ENCODE results near the gene WDFY4. TPM values are rescaled to one million over a fixed set of nuclear protein-coding genes. Genes with fewer than 3 reads are reported as not detected.

WDFY4 gene
- total RNA-seq, 1 experiment from 2014 or later: 0.23 TPM

- BruUV-seq (replicated peaks): no TSS peak
- POLR2A ChIA-PET: no interaction called here
- no peaks in the 10 kb centered on the region for H3K9me3 ChIP-seq (ENCODE audit: control insufficient read depth, insufficient read depth, low read depth, low read length)
- H3K36me3 ChIP-seq (ENCODE audit: control insufficient read depth, insufficient read depth, low read length): no peaks in the 10 kb centered on the region
- no peak overlapping the region for H3K27ac ChIP-seq (ENCODE audit: low read length)
- DNase-seq (ENCODE audit: low read depth, low spot score) (no peak), ATAC-seq (no peak)
- CTCF ChIA-PET: no interaction called here
- TF ChIP-seq, protein P1, sequence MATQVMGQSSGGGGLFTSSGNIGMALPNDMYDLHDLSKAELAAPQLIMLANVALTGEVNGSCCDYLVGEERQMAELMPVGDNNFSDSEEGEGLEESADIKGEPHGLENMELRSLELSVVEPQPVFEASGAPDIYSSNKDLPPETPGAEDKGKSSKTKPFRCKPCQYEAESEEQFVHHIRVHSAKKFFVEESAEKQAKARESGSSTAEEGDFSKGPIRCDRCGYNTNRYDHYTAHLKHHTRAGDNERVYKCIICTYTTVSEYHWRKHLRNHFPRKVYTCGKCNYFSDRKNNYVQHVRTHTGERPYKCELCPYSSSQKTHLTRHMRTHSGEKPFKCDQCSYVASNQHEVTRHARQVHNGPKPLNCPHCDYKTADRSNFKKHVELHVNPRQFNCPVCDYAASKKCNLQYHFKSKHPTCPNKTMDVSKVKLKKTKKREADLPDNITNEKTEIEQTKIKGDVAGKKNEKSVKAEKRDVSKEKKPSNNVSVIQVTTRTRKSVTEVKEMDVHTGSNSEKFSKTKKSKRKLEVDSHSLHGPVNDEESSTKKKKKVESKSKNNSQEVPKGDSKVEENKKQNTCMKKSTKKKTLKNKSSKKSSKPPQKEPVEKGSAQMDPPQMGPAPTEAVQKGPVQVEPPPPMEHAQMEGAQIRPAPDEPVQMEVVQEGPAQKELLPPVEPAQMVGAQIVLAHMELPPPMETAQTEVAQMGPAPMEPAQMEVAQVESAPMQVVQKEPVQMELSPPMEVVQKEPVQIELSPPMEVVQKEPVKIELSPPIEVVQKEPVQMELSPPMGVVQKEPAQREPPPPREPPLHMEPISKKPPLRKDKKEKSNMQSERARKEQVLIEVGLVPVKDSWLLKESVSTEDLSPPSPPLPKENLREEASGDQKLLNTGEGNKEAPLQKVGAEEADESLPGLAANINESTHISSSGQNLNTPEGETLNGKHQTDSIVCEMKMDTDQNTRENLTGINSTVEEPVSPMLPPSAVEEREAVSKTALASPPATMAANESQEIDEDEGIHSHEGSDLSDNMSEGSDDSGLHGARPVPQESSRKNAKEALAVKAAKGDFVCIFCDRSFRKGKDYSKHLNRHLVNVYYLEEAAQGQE (IDR thresholded peaks at IDR 0.05; ENCODE audit: insufficient read depth in 1 of 2, low read depth in 2 of 2, low read length in 1 of 2): no peak
- TF ChIP-seq POLR2AphosphoS5 (IDR thresholded peaks at IDR 0.05; ENCODE audit: low read depth, low read length) (no peak), TCF7L2 (IDR thresholded peaks at IDR 0.05; ENCODE audit: low read depth, low read length) (no peak), SIN3A (IDR thresholded peaks at IDR 0.05; ENCODE audit: borderline replicate concordance, insufficient read depth, low read depth, low read length) (no peak), CTCF (IDR thresholded peaks at IDR 0.05) (no peak)
- no peak overlapping the region for H3K4me3 ChIP-seq (ENCODE audit: low read depth in 2 of 2, low read length in 2 of 2)
- no peaks in the 10 kb centered on the region for H3K4me1 ChIP-seq (ENCODE audit: control insufficient read depth, insufficient read depth, low read length)
- in situ Hi-C loops (cut with HindIII; ENCODE audit: low pct_unique_long_range_greater_than_20kb, low sequenced_read_pairs) (no loop called here), intact Hi-C loops (cut with micrococcal nuclease; ENCODE audit: unreplicated experiment) (no loop called here)
- H3K27me3 ChIP-seq (ENCODE audit: control insufficient read depth, insufficient read depth, low read length): peaks cover 6% of the 10 kb centered on the region
Measured at GRCh38 chr10:48894911-48895802, 210.5 kb downstream of the WDFY4 start.

GRCh38 chr10:48895803-48896195 is 211.1 kb downstream of the WDFY4 start:
- no TSS peak for BruUV-seq (replicated peaks)

More at GRCh38 chr10:48895803-48896195, 211.1 kb downstream of the WDFY4 start:
- Histone ChIP-seq H3K4me1 (ENCODE audit: control insufficient read depth, insufficient read depth, low read length) (no peaks in the 10 kb centered on the region), H3K27me3 (ENCODE audit: control insufficient read depth, insufficient read depth, low read length) (peaks cover 6% of the 10 kb centered on the region), H3K4me3 (ENCODE audit: low read depth in 2 of 2, low read length in 2 of 2) (no peak overlapping the region), H3K9me3 (ENCODE audit: control insufficient read depth, insufficient read depth, low read depth, low read length) (no peaks in the 10 kb centered on the region), H3K36me3 (ENCODE audit: control insufficient read depth, insufficient read depth, low read length) (no peaks in the 10 kb centered on the region), H3K27ac (ENCODE audit: low read length) (no peak overlapping the region)
- DNase-seq (ENCODE audit: low read depth, low spot score) (no peak), ATAC-seq (no peak)
- in situ Hi-C loops (cut with HindIII; ENCODE audit: low pct_unique_long_range_greater_than_20kb, low sequenced_read_pairs) (no loop called here), intact Hi-C loops (cut with micrococcal nuclease; ENCODE audit: unreplicated experiment) (no loop called here)
- POLR2A ChIA-PET: interaction anchor here (0.8 kb wide), 1 partner anchor 16 kb away, joined by 3 read pairs; no protein-coding TSS in a partner anchor
- no peak for TF ChIP-seq SIN3A (IDR thresholded peaks at IDR 0.05; ENCODE audit: borderline replicate concordance, insufficient read depth, low read depth, low read length)
- TF ChIP-seq TCF7L2 (IDR thresholded peaks at IDR 0.05; ENCODE audit: low read depth, low read length): no peak
- no peak for TF ChIP-seq POLR2AphosphoS5 (IDR thresholded peaks at IDR 0.05; ENCODE audit: low read depth, low read length)
- TF ChIP-seq, protein P1 (IDR thresholded peaks at IDR 0.05; ENCODE audit: insufficient read depth in 1 of 2, low read depth in 2 of 2, low read length in 1 of 2): no peak
- no peak for TF ChIP-seq CTCF (IDR thresholded peaks at IDR 0.05)
- CTCF ChIA-PET: no interaction called here
